VCaP (cell line): Measurements from ENCODE around the gene BACE2.
A peak's percentile ranks its signal among the peaks of the same experiment; 100 is the strongest.
"Not testable (repeated sequence)": the region's sequence is repeated elsewhere in the genome, so short reads cannot be mapped to it uniquely, and the experiment has no call there.

Experiments
- H3K27ac ChIP-seq: fragments of 450-650 bp; 2 replicates; pipeline ENCODE4 v1.5.1; 2017
- CTCF ChIP-seq: fragments of 450-650 bp; conservative IDR thresholded peaks from 2 replicates; pipeline ENCODE4 v1.5.1; 2017; ENCODE audit warnings: mild to moderate bottlenecking, moderate library complexity

The BACE2 gene

GRCh38 chr21:41251961-41252642 is 84.1 kb downstream of the BACE2 start:
- no peak for TF ChIP-seq CTCF
- H3K27ac ChIP-seq = peak overlapping the region; percentile 90

GRCh38 chr21:41254090-41254700 is 86.2 kb downstream of the BACE2 start:
- TF ChIP-seq CTCF = no peak
- H3K27ac ChIP-seq = no peak overlapping the region

DNA sequence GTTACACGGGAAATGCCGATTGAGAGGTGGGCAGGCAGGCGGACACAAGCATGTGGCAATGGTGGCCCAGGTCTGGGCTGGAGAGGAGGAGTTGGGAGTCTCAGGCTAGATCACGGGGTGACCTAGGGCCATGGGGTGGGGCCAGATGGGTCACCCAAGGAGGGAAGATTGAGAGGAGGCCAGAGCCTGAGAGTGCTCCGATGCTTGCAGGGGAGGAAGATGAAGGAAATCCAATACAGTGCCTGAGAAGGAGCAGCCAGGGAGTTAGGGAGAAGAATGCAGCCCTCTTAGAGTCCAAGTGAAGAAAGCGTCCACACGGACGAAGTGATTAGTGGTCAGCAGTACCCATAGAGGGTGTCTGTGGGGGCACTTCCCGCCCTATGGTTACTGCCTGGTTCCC is 87.2 kb downstream of the BACE2 start:
- no peak for TF ChIP-seq CTCF
- no peak overlapping the region for H3K27ac ChIP-seq

GRCh38 chr21:41256231-41256630 is 88.3 kb downstream of the BACE2 start:
- H3K27ac ChIP-seq = not testable (repeated sequence)

GRCh38 chr21:41256771-41257702 is 89.1 kb downstream of the BACE2 start:
- TF ChIP-seq CTCF = no peak
- no peak overlapping the region; the same call in 1 of the 2 replicates for H3K27ac ChIP-seq

- peak overlapping the region; percentile 50 for H3K27ac ChIP-seq
- TF ChIP-seq CTCF = no peak
These were observed 90.7 kb downstream of the BACE2 start for GRCh38 chr21:41258617-41259016.

- TF ChIP-seq CTCF = no peak
- no peak overlapping the region for H3K27ac ChIP-seq
These were observed 92.5 kb downstream of the BACE2 start for GRCh38 chr21:41260428-41260827.
